Gastroesophageal sphincter (tissue), 4 donors: Measurements from ENCODE around the gene OST4. TPM values are rescaled to one million over a fixed set of nuclear protein-coding genes. Genes with fewer than 3 reads are reported as not detected.

Experiments used
- ATAC-seq: fragments of 150-250 bp; one replicate; pipeline ENCODE4 v1.9.1; 2016; ENCODE audit warnings: mild to moderate bottlenecking, moderate library complexity
- H3K27ac ChIP-seq, 4 donors: fragments of 200-600 bp; sonication (generic) in 3 of 4; 1 replicate in 3 of 4; 2 replicates in 1 of 4; pipeline ENCODE4 v1.5.1; 2016 to 2019
- H3K27me3 ChIP-seq: fragments of 200-600 bp; sonication (generic); one replicate; pipeline ENCODE4 v1.5.1; 2019
- H3K36me3 ChIP-seq, 2 donors: fragments of 200-600 bp; sonication (generic); one replicate each; pipeline ENCODE4 v1.5.1; 2019; ENCODE audit warnings: control low read depth in 1 of 2
- H3K4me1 ChIP-seq, 3 donors: fragments of 200-600 bp; sonication (generic); 1 replicate in 2 of 3; 2 replicates in 1 of 3; pipeline ENCODE4 v1.5.1; 2016 to 2019; ENCODE audit warnings: control low read depth in 2 of 3
- H3K4me3 ChIP-seq, 2 donors: fragments of 200-600 bp; sonication (generic); one replicate each; pipeline ENCODE4 v1.5.1; 2019; ENCODE audit warnings: mild to moderate bottlenecking in 1 of 2, moderate library complexity in 1 of 2
- H3K9me3 ChIP-seq, 3 donors: fragments of 200-600 bp; sonication (generic); one replicate each; pipeline ENCODE4 v1.5.1; 2017 to 2019; ENCODE audit warnings: control low read depth in 2 of 3
- EP300 ChIP-seq: sonication (generic); formaldehyde crosslinking; IDR thresholded peaks from one replicate; pipeline ENCODE4 v1.6.1; 2017; ENCODE audit warnings: antibody characterized with exemption, mild to moderate bottlenecking
- POLR2A ChIP-seq, 2 donors: fragments of 450-650 bp; IDR thresholded peaks; one replicate each; pipeline ENCODE4 v1.6.1; 2017; ENCODE audit warnings: antibody characterized with exemption in 2 of 2, mild to moderate bottlenecking in 2 of 2, moderate library complexity in 1 of 2
- POLR2AphosphoS5 ChIP-seq: sonication (generic); formaldehyde crosslinking; IDR thresholded peaks from one replicate; pipeline ENCODE4 v1.6.1; 2017; ENCODE audit warnings: antibody characterized with exemption
- WGBS, 2 donors: methylation state at CpG; one replicate each; pipeline ENCODE4 v1.1.5; 2018; ENCODE audit warnings: low coverage in 1 of 2; 5-methylcytosine and 5-hydroxymethylcytosine counted together
- total RNA-seq, 4 donors: library from RNA; depleted of rRNA; stranded (reverse); fragments of >200 nt; gene quantifications; one replicate each; pipeline ENCODE4 v1.1.0, GENCODE V29; 2016
- TF ChIP-seq, protein P1 (sequence below), 4 experiments: fragments of 200-600 bp in 2 of 4; fragments of 450-650 bp in 2 of 4; sonication (generic) in 1 of 4; IDR thresholded peaks; one replicate each; pipeline ENCODE4 v1.5.1; 2017 to 2019; ENCODE audit warnings: antibody characterized with exemption in 4 of 4, mild to moderate bottlenecking in 2 of 4, moderate library complexity in 2 of 4

OST4 gene
- total RNA-seq, 4 donors from 2014 or later = 201 to 353 (median 221) TPM

DNA sequence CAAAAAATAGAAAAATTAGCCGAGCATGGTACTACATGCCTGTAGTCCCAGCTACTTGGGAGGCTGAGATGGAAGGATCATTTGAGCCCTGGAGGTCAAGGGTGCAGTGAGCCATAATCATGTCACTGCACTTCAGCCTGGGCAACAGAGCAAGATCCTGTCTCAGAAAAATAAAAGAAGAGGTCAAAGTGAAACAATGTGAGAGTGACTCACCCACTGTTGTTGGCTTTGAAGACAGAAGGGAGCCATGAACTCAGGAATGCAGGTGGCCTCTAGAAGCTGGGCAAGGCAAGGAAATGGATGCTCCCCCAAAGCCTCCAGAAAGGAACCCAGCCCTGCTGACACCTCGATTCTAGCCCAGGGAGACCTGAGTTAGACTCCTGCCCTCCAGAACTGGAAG lies 42.4 kb downstream of the OST4 start:
- no peak for ATAC-seq
- Histone ChIP-seq H3K27me3 (no peaks in the 10 kb centered on the region), H3K36me3 (peaks cover 0 to 53% of the 10 kb centered on the region in 2 donors), H3K9me3 (no peaks in the 10 kb centered on the region), H3K4me3 (no peak overlapping the region), H3K27ac (no peak overlapping the region), H3K4me1 (peaks cover 0 to 25% (median 6%) of the 10 kb centered on the region in 3 donors)
- WGBS, 2 donors = 83 to 100% methylated on average over 2 of the region's 2 CpGs
- no peak for TF ChIP-seq EP300
- TF ChIP-seq, protein P1, sequence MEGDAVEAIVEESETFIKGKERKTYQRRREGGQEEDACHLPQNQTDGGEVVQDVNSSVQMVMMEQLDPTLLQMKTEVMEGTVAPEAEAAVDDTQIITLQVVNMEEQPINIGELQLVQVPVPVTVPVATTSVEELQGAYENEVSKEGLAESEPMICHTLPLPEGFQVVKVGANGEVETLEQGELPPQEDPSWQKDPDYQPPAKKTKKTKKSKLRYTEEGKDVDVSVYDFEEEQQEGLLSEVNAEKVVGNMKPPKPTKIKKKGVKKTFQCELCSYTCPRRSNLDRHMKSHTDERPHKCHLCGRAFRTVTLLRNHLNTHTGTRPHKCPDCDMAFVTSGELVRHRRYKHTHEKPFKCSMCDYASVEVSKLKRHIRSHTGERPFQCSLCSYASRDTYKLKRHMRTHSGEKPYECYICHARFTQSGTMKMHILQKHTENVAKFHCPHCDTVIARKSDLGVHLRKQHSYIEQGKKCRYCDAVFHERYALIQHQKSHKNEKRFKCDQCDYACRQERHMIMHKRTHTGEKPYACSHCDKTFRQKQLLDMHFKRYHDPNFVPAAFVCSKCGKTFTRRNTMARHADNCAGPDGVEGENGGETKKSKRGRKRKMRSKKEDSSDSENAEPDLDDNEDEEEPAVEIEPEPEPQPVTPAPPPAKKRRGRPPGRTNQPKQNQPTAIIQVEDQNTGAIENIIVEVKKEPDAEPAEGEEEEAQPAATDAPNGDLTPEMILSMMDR (IDR thresholded peaks at IDR 0.05) = no peak
- TF ChIP-seq POLR2AphosphoS5 = no peak
- TF ChIP-seq POLR2A (IDR thresholded peaks at IDR 0.05) = no peak

DNA sequence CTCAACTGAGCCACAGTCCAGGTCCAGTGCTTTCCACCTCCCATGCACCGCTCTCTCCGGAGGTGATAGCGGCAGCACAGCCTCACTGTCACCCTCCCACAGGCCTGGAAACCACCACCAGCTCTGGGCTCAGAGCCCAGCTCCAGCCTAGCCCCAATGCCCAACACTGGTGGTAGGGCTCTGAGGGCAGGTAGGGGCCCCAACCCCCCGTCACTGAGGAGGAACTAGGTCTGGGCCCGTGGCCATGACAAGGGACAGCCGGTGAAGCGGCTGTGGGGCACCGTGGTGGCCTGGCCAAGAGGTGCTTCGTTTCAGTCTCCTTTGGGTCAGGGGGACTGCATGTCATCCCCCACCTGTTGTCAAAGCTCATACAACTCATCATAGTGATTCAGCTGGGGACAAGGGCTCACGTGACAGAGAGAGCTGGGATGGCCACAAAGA lies 44.2 kb downstream of the OST4 start:
- Histone ChIP-seq H3K27me3 (no peaks in the 10 kb centered on the region), H3K27ac (no peak overlapping the region), H3K9me3 (no peaks in the 10 kb centered on the region), H3K4me3 (no peak overlapping the region), H3K4me1 (peaks cover 0 to 12% (median 0%) of the 10 kb centered on the region in 3 donors), H3K36me3 (peaks cover 0 to 71% of the 10 kb centered on the region in 2 donors)
- no peak for ATAC-seq
- TF ChIP-seq POLR2A (IDR thresholded peaks at IDR 0.05) (no peak), POLR2AphosphoS5 (no peak)
- TF ChIP-seq, protein P1 (IDR thresholded peaks at IDR 0.05) = no peak
- WGBS, 2 donors = no CpG with 5 or more reads among the region's 10 CpGs

- WGBS, 2 donors = 79 to 87% methylated on average over 5 to 6 of the region's 24 CpGs
- peaks cover 0 to 13% (median 0%) of the 10 kb centered on the region in 3 donors for H3K4me1 ChIP-seq
- TF ChIP-seq EP300 (no peak), POLR2A (IDR thresholded peaks at IDR 0.05) (no peak)
- TF ChIP-seq, protein P1 (IDR thresholded peaks at IDR 0.05) = no peak
Measured at GRCh38 chr2:27025861-27026851, 45.3 kb downstream of the OST4 start.

GRCh38 chr2:27025281-27025800 lies 46.1 kb downstream of the OST4 start:
- no peak for ATAC-seq
- no peak overlapping the region for H3K4me3 ChIP-seq
- H3K36me3 ChIP-seq = peaks cover 0 to 75% of the 10 kb centered on the region in 2 donors
- no peaks in the 10 kb centered on the region for H3K9me3 ChIP-seq
- no peaks in the 10 kb centered on the region for H3K27me3 ChIP-seq
- no peak overlapping the region for H3K27ac ChIP-seq
- WGBS, 2 donors = 84 to 87% methylated on average over 3 to 6 of the region's 13 CpGs
- TF ChIP-seq POLR2A (IDR thresholded peaks at IDR 0.05) (no peak), POLR2AphosphoS5 (no peak), EP300 (no peak)
- TF ChIP-seq, protein P1 (IDR thresholded peaks at IDR 0.05) = no peak
- H3K4me1 ChIP-seq = peaks cover 0 to 21% (median 0%) of the 10 kb centered on the region in 3 donors

More at GRCh38 chr2:27025861-27026851, 45.3 kb downstream of the OST4 start:
- ATAC-seq = no peak
- Histone ChIP-seq H3K27ac (no peak overlapping the region), H3K36me3 (peaks cover 0 to 75% of the 10 kb centered on the region in 2 donors), H3K4me3 (no peak overlapping the region), H3K9me3 (no peaks in the 10 kb centered on the region), H3K27me3 (no peaks in the 10 kb centered on the region)
